ENCODE data around the gene RAPGEF4. TPM values are rescaled to one million over a fixed set of nuclear protein-coding genes. Genes with fewer than 3 reads are reported as not detected.

Gene RAPGEF4
- total RNA-seq, 6 experiments from 2014 or later, result 9.5 to 18.4 (median 14.7) TPM

DNA sequence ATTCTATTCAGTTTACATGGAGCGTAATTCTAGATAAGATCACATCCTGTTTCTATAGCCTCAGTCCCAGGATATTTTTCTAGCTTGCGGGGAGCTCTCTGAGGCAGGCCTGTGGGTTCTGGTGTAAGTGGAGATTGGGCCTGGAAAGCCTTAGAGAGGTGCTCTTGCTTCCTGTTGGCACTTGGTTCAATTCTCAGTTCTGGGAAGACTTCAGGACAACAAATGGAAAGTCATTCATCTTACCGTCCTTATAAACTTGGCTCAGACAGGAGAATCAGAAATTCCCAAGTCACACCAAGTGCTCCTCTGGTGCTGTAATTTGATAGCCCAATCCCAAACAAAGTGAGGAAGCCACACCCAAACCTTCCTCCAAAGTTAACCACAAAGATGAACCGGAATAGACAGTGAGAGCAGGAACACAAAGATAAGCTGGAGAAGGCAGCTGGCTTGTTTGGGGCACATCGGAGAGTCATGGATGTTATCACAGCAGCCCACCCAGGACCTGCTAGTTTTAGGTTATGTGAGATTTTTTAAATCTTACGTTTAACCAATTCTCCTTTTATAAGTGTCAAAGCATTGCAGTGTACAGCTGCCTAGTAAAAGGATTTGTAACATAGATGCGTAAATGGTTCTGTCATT is 195.7 kb downstream of the RAPGEF4 start:
- no peak for DNase-seq
- Histone ChIP-seq H3K36me3 (no peaks in the 10 kb centered on the region), H3K27ac (peak overlapping the region; percentile 11 to 52 (median 24)), H3K27me3 (no peaks in the 10 kb centered on the region), H3K4me3 (no peak overlapping the region), H3K9me3 (no peaks in the 10 kb centered on the region), H3K4me1 (peaks cover 0 to 16% (median 3%) of the 10 kb centered on the region in 4 donors)
- intact Hi-C loops (cut with DNase I), result loop anchor here (5.0 kb wide), 3 partner anchors 104 to 124 kb away; no protein-coding TSS in a partner anchor
- TF ChIP-seq, protein P1, sequence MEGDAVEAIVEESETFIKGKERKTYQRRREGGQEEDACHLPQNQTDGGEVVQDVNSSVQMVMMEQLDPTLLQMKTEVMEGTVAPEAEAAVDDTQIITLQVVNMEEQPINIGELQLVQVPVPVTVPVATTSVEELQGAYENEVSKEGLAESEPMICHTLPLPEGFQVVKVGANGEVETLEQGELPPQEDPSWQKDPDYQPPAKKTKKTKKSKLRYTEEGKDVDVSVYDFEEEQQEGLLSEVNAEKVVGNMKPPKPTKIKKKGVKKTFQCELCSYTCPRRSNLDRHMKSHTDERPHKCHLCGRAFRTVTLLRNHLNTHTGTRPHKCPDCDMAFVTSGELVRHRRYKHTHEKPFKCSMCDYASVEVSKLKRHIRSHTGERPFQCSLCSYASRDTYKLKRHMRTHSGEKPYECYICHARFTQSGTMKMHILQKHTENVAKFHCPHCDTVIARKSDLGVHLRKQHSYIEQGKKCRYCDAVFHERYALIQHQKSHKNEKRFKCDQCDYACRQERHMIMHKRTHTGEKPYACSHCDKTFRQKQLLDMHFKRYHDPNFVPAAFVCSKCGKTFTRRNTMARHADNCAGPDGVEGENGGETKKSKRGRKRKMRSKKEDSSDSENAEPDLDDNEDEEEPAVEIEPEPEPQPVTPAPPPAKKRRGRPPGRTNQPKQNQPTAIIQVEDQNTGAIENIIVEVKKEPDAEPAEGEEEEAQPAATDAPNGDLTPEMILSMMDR (IDR thresholded peaks at IDR 0.05), result no peak
- TF ChIP-seq POLR2A (IDR thresholded peaks at IDR 0.05), result no peak
- ATAC-seq, result peak in 3 of 4 donors; percentile 4 to 20 (median 9)
- 28% methylated on average over 6 of the region's 7 CpGs for WGBS (ENCODE audit: insufficient coverage, low coverage, low lambda C conversion rate, missing lambda C conversion rate)

- intact Hi-C loops (cut with DNase I), result loop anchor here (5.0 kb wide), 3 partner anchors 105 to 125 kb away; no protein-coding TSS in a partner anchor
- ATAC-seq, result peak; percentile 41 to 50 (median 48)
- TF ChIP-seq POLR2A (IDR thresholded peaks at IDR 0.05), result no peak
- TF ChIP-seq, protein P1 (IDR thresholded peaks at IDR 0.05), result peak; percentile 56 to 67 (median 62)
- no peaks in the 10 kb centered on the region for H3K36me3 ChIP-seq
- no peak overlapping the region for H3K27ac ChIP-seq
- no peak overlapping the region for H3K4me3 ChIP-seq
- peak in 2 of 3 donors; percentile 63 to 64 for DNase-seq
- WGBS (ENCODE audit: insufficient coverage, low coverage, low lambda C conversion rate, missing lambda C conversion rate), result under 1% methylated on average over 8 of the region's 8 CpGs
- H3K4me1 ChIP-seq, result peaks cover 0 to 16% (median 3%) of the 10 kb centered on the region in 4 donors
- H3K27me3 ChIP-seq, result no peaks in the 10 kb centered on the region
- no peaks in the 10 kb centered on the region for H3K9me3 ChIP-seq
Measured at GRCh38 chr2:172931918-172932520, 196.4 kb downstream of the RAPGEF4 start.

DNA sequence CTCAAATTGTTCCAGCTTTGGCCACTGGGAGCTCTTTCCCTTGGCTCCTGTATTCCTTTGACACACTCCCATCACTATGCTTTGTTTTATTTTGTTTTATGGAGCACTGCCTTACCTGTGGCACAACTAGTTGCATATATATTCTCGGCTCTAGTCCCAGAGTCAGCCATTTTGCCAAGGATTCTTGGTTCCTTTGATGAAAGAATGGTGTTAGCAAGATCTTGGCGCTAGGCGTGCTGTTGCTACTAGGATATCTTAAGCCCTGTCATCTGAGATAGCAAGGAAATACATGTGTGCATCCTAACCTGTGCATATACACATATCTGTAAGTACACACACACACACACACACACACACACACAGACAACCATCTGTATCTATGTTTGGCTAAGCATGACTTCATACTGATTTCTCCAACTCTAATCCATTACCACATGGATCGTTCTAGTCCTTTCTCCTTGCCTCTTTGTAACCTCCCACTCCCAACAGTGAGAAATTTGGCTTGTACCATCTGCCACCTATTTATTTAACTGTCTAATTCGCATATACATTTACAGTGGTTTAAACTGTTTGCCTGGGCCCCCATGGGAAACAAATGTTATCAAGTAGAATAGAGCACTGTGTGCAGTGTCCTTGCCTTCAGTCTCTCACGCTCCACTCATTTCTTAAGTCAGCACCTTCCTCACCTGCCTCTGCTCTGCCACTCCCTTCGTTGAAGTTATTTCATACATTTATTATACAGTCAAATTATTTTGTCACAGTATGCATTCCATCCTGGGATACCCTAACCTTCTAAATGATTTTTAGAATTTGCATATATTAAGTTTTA is 202.5 kb downstream of the RAPGEF4 start:
- intact Hi-C loops (cut with DNase I), result no loop called here
- Histone ChIP-seq H3K27me3 (no peaks in the 10 kb centered on the region), H3K4me1 (peaks cover 0 to 7% (median 3%) of the 10 kb centered on the region in 4 donors), H3K27ac (no peak overlapping the region), H3K9me3 (peaks cover 0 to 9% (median 0%) of the 10 kb centered on the region in 4 donors), H3K36me3 (no peaks in the 10 kb centered on the region), H3K4me3 (no peak overlapping the region)
- DNase-seq (no peak), ATAC-seq (no peak)
- no peak for TF ChIP-seq POLR2A (IDR thresholded peaks at IDR 0.05)
- TF ChIP-seq, protein P1 (IDR thresholded peaks at IDR 0.05), result no peak
- WGBS (ENCODE audit: insufficient coverage, low coverage, low lambda C conversion rate, missing lambda C conversion rate), result 83% methylated on average over 7 of the region's 7 CpGs

DNA sequence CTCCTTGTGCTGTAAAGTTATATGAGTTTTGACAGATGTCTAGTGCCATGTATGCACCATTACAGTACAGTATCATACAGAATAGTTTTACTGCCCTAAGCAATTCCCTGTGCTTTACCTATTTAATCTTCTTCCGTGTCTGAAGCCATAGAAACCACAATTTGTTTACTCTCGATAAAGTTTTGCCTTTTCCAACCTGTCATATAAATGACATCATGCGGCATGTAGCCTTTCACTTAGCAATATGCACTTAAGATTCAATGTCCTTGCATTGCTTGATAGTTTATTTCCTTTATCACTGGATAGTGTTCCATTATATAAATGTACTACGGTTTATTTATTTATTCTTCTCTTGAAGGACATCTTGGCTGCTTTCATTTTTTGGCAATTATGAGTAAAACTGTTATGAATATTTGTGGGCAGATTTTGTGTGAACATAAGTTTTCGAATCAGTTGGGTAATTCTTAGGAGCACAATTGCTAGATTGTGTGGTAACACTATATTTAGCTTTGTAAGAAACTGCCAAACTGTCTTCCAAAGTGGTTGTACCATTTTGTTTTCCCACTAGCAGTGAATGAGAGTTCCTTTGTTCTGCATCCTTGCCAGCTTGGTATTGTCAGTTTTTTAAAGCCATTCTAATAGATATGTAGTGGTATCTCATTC is 203.2 kb downstream of the RAPGEF4 start:
- TF ChIP-seq POLR2A (IDR thresholded peaks at IDR 0.05), result no peak
- TF ChIP-seq, protein P1 (IDR thresholded peaks at IDR 0.05), result no peak
- DNase-seq (no peak), ATAC-seq (no peak)
- peaks cover 0 to 9% (median 0%) of the 10 kb centered on the region in 4 donors for H3K9me3 ChIP-seq
- H3K4me3 ChIP-seq, result no peak overlapping the region
- no peaks in the 10 kb centered on the region for H3K36me3 ChIP-seq
- 83% methylated on average over 5 of the region's 5 CpGs for WGBS (ENCODE audit: insufficient coverage, low coverage, low lambda C conversion rate, missing lambda C conversion rate)
- intact Hi-C loops (cut with DNase I), result no loop called here
- peaks cover 0 to 5% (median under 1%) of the 10 kb centered on the region in 4 donors for H3K4me1 ChIP-seq
- no peaks in the 10 kb centered on the region for H3K27me3 ChIP-seq
- no peak overlapping the region for H3K27ac ChIP-seq
